GM12891 (cell line): Measurements from ENCODE around the gene MBD5.

Experiments used
- PAX5 ChIP-seq: IDR thresholded peaks from 2 replicates; pipeline ENCODE4 v1.6.1; 2011; ENCODE audit warnings: low read length, moderate library complexity, mild to moderate bottlenecking; ENCODE audit not compliant: insufficient read depth, severe bottlenecking
- POLR2A ChIP-seq: IDR thresholded peaks from 2 replicates; pipeline ENCODE4 v1.6.1; 2011; ENCODE audit warnings: low read depth, low read length, control low read depth
- POLR2AphosphoS5 ChIP-seq: IDR thresholded peaks from 2 replicates; pipeline ENCODE4 v1.6.1; 2011; ENCODE audit warnings: low read depth, low read length, control low read depth
- POU2F2 ChIP-seq: IDR thresholded peaks from 2 replicates; pipeline ENCODE4 v1.6.1; 2011; ENCODE audit warnings: low read depth, mild to moderate bottlenecking, control low read depth, low read length, moderate library complexity
- SPI1 ChIP-seq: IDR thresholded peaks from 2 replicates; pipeline ENCODE4 v1.6.1; 2011; ENCODE audit warnings: low read depth, low read length, control low read depth
- TAF1 ChIP-seq: IDR thresholded peaks from 2 replicates; pipeline ENCODE4 v1.6.1; 2011; ENCODE audit warnings: low read depth, low read length, control low read depth

GRCh38 chr2:148039783-148040182 lies 18.9 kb downstream of the MBD5 start:
- TF ChIP-seq POLR2A = no peak
- TF ChIP-seq TAF1 = no peak
- no peak for TF ChIP-seq POLR2AphosphoS5
- TF ChIP-seq SPI1 = no peak
- TF ChIP-seq PAX5 = no peak
- TF ChIP-seq POU2F2 = no peak
